K562 (cell line): ENCODE data around the gene ECI2. TPM values are rescaled to one million over a fixed set of nuclear protein-coding genes. Genes with fewer than 3 reads are reported as not detected.

Source experiments
- CBX8 ChIP-seq: fragments of 200-600 bp; sonication (generic); IDR thresholded peaks from 2 replicates; pipeline ENCODE4 v1.6.1; 2012; ENCODE audit warnings: borderline replicate concordance, mixed run types, low read depth, mild to moderate bottlenecking, moderate library complexity, mixed read lengths, low read length, control low read depth, inconsistent platforms; ENCODE audit not compliant: poor library complexity, severe bottlenecking; ENCODE audit errors: extremely low read depth
- CEBPB ChIP-seq: fragments of 450-650 bp; IDR thresholded peaks from 2 replicates; pipeline ENCODE4 v1.6.1; 2016; ENCODE audit warnings: missing genetic modification characterization, missing compliant biosample characterization
- ELF4 ChIP-seq: fragments of 450-650 bp; formaldehyde crosslinking; IDR thresholded peaks from 2 replicates; pipeline ENCODE4 v1.4.0; 2022; ENCODE audit warnings: missing genetic modification characterization
- NR2C1 ChIP-seq, 2 experiments: fragments of 450-650 bp; IDR thresholded peaks; 2 replicates each; pipeline ENCODE4 v1.6.1; 2017; ENCODE audit warnings: mild to moderate bottlenecking in 2 of 2, antibody characterized with exemption in 1 of 2, inconsistent platforms in 1 of 2, missing compliant biosample characterization in 1 of 2, missing genetic modification characterization in 1 of 2
- SMARCA4 ChIP-seq: fragments of 450-650 bp; IDR thresholded peaks from 2 replicates; pipeline ENCODE4 v1.6.1; 2016
- ZNF316 ChIP-seq: fragments of 450-650 bp; IDR thresholded peaks from 2 replicates; pipeline ENCODE4 v1.6.1; 2016
- polyA plus RNA-seq, 8 experiments: library from polyadenylated mRNA; depleted of rRNA in 4 of 8; stranded (reverse) in 5 of 8; unstranded in 3 of 8; fragments of >200 nt; fragmentation: Nextera tagmentation in 2 of 8; fragmentation: Illumina TruSeq in 1 of 8; extraction: Ambion mirVana in 2 of 8; extraction: Trizol in 1 of 8; gene quantifications; 2 replicates each; pipeline versions ENCODE4 v1.2.1 to v1.2.3, GENCODE V29; 2011 to 2014; ENCODE audit warnings: inconsistent platforms in 1 of 8, missing spikeins in 1 of 8
- total RNA-seq, 7 experiments: library from RNA; depleted of rRNA in 6 of 7; stranded (reverse); fragments of >200 nt in 6 of 7; fragmentation: Illumina TruSeq in 2 of 7; extraction: Trizol in 2 of 7; gene quantifications; 2 replicates each; pipeline versions ENCODE4 v1.2.1 to v1.2.3, GENCODE V29; 2011 to 2021; ENCODE audit warnings: low replicate concordance in 1 of 7
- TF ChIP-seq, protein P1 (sequence below): fragments of 250-450 bp; sonication (Bioruptor Pico); IDR thresholded peaks from 2 replicates; pipeline ENCODE4 v1.4.0; 2020
- TF ChIP-seq, protein P2 (sequence below): fragments of 250-450 bp; sonication (Bioruptor Pico); IDR thresholded peaks from 2 replicates; pipeline ENCODE4 v1.8.0; 2022; ENCODE audit warnings: inconsistent platforms
- TF ChIP-seq, protein P3 (sequence below): fragments of 450-650 bp; IDR thresholded peaks from 2 replicates; pipeline ENCODE4 v1.6.1; 2016; ENCODE audit warnings: mild to moderate bottlenecking

ECI2 gene
- total and polyA plus RNA-seq, 9 of the 15 experiments (the other 6 are each of a cell fraction or from before 2014, with no cell fraction given) = 80.7 to 377 (median 142) TPM

DNA sequence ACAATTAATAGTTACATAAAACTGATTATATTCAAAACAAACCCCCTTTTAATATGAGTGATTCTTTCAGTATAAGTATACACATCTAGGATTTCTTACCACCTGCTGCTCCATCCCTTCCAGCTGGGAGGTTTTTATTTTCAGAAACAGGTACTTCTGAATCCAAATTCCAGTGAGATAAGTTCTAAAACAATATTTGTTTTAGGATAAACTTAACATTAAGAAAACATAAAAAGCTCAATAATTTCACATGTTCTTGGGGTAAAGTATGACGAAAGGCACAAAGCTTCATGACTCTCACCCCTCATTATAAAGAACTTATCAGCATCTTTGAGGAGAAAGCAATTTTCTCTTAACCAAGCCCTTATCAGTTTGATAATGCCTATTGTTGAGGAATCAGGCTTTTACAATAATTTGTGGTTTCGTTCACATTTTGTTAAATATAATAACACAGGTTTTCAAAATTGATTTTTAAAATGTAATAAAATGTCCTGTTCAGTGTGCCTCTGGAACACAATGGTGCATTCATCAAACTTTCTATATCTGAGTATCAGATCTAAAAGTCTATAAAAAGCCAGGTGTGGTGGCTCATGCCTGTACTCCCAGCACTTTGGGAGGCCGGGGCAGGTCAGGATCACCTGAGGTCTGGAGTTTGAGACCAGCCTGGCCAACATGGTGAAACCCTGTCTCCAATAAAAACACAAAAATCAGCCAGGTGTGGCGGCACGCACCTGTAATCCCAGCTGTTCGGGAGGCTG is 60.7 kb downstream of the ECI2 start (continued):
- TF ChIP-seq, protein P1, sequence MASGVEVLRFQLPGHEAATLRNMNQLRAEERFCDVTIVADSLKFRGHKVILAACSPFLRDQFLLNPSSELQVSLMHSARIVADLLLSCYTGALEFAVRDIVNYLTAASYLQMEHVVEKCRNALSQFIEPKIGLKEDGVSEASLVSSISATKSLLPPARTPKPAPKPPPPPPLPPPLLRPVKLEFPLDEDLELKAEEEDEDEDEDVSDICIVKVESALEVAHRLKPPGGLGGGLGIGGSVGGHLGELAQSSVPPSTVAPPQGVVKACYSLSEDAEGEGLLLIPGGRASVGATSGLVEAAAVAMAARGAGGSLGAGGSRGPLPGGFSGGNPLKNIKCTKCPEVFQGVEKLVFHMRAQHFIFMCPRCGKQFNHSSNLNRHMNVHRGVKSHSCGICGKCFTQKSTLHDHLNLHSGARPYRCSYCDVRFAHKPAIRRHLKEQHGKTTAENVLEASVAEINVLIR (CRISPR knock-in tag) = no peak
- no peak for TF ChIP-seq ZNF316
- TF ChIP-seq CEBPB (tag) = no peak
- TF ChIP-seq ELF4 = no peak
- no peak for TF ChIP-seq SMARCA4
- TF ChIP-seq, protein P2, sequence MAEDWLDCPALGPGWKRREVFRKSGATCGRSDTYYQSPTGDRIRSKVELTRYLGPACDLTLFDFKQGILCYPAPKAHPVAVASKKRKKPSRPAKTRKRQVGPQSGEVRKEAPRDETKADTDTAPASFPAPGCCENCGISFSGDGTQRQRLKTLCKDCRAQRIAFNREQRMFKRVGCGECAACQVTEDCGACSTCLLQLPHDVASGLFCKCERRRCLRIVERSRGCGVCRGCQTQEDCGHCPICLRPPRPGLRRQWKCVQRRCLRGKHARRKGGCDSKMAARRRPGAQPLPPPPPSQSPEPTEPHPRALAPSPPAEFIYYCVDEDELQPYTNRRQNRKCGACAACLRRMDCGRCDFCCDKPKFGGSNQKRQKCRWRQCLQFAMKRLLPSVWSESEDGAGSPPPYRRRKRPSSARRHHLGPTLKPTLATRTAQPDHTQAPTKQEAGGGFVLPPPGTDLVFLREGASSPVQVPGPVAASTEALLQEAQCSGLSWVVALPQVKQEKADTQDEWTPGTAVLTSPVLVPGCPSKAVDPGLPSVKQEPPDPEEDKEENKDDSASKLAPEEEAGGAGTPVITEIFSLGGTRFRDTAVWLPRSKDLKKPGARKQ (CRISPR knock-in tag) = no peak
- TF ChIP-seq NR2C1 (IDR thresholded peaks at IDR 0.05) = no peak
- TF ChIP-seq NR2C1 (tag; IDR thresholded peaks at IDR 0.05) = no peak
- TF ChIP-seq CBX8 = no peak
- TF ChIP-seq, protein P3, sequence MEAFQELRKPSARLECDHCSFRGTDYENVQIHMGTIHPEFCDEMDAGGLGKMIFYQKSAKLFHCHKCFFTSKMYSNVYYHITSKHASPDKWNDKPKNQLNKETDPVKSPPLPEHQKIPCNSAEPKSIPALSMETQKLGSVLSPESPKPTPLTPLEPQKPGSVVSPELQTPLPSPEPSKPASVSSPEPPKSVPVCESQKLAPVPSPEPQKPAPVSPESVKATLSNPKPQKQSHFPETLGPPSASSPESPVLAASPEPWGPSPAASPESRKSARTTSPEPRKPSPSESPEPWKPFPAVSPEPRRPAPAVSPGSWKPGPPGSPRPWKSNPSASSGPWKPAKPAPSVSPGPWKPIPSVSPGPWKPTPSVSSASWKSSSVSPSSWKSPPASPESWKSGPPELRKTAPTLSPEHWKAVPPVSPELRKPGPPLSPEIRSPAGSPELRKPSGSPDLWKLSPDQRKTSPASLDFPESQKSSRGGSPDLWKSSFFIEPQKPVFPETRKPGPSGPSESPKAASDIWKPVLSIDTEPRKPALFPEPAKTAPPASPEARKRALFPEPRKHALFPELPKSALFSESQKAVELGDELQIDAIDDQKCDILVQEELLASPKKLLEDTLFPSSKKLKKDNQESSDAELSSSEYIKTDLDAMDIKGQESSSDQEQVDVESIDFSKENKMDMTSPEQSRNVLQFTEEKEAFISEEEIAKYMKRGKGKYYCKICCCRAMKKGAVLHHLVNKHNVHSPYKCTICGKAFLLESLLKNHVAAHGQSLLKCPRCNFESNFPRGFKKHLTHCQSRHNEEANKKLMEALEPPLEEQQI = no peak
